ENCODE measurements around the gene NEK3.
"Not testable (repeated sequence)": the region's sequence is repeated elsewhere in the genome, so short reads cannot be mapped to it uniquely, and the experiment has no call there.

The NEK3 gene

GRCh38 chr13:52109116-52109670, 50.2 kb downstream of the NEK3 start:
- Histone ChIP-seq H3K4me3 (no peak overlapping the region), H4K20me1 (no peaks in the 10 kb centered on the region), H3K4me1 (no peaks in the 10 kb centered on the region), H3K9me3 (replicated peaks in 1 of 11) (no peaks in the 10 kb centered on the region), H3K27ac (no peak overlapping the region), H3K36me3 (no peaks in the 10 kb centered on the region), H3K4me2 (no peak overlapping the region), H3K9ac (no peak overlapping the region), H3K27me3 (no peaks in the 10 kb centered on the region)
- TF ChIP-seq Cebpa-rat (IDR thresholded peaks at IDR 0.05) = no peak

GRCh38 chr13:52105841-52106240, 53.6 kb downstream of the NEK3 start:
- Histone ChIP-seq H3K4me1 (no peaks in the 10 kb centered on the region), H3K4me3 (no peak overlapping the region), H3K27ac (no peak overlapping the region), H3K4me2 (no peak overlapping the region), H3K27me3 (no peaks in the 10 kb centered on the region), H3K36me3 (no peaks in the 10 kb centered on the region), H3K9ac (no peak overlapping the region), H4K20me1 (no peaks in the 10 kb centered on the region), H3K9me3 (replicated peaks in 1 of 11) (no peaks in the 10 kb centered on the region)
- TF ChIP-seq Cebpa-rat (IDR thresholded peaks at IDR 0.05) = no peak

DNA sequence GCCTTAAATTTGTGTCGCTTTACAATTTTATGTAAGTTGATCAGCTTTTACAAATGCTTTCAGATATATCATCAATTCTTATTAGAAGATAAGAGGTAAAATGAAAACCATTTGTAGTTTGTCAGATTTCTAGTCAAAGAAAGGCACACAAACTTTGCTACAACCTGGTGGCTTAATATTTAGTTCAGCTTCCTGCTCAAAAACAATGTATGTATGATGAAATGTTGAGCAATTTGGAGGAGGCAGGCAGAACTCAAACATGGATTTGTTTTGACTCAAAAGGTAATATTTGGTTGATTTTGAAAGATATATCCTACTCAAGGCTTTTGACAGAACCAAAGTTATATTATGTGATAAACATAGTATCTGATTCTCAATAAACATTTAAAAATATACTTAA, 54.8 kb downstream of the NEK3 start:
- Histone ChIP-seq H3K4me1 (no peaks in the 10 kb centered on the region), H3K4me3 (no peak overlapping the region), H3K9me3 (replicated peaks in 1 of 11) (no peaks in the 10 kb centered on the region), H3K27ac (no peak overlapping the region), H3K4me2 (no peak overlapping the region), H3K9ac (no peak overlapping the region), H4K20me1 (no peaks in the 10 kb centered on the region), H3K36me3 (no peaks in the 10 kb centered on the region), H3K27me3 (no peaks in the 10 kb centered on the region)
- no peak for TF ChIP-seq Cebpa-rat (IDR thresholded peaks at IDR 0.05)

GRCh38 chr13:52103386-52103785, 56.0 kb downstream of the NEK3 start:
- H3K36me3 ChIP-seq = no peaks in the 10 kb centered on the region
- H4K20me1 ChIP-seq = no peaks in the 10 kb centered on the region
- H3K9me3 ChIP-seq (replicated peaks in 1 of 11) = no peaks in the 10 kb centered on the region
- H3K4me1 ChIP-seq = no peaks in the 10 kb centered on the region
- H3K27me3 ChIP-seq = no peaks in the 10 kb centered on the region
- no peak for TF ChIP-seq Cebpa-rat (IDR thresholded peaks at IDR 0.05)
- H3K4me3 ChIP-seq = no peak overlapping the region
- H3K4me2 ChIP-seq = no peak overlapping the region
- H3K27ac ChIP-seq = no peak overlapping the region
- H3K9ac ChIP-seq = no peak overlapping the region

DNA sequence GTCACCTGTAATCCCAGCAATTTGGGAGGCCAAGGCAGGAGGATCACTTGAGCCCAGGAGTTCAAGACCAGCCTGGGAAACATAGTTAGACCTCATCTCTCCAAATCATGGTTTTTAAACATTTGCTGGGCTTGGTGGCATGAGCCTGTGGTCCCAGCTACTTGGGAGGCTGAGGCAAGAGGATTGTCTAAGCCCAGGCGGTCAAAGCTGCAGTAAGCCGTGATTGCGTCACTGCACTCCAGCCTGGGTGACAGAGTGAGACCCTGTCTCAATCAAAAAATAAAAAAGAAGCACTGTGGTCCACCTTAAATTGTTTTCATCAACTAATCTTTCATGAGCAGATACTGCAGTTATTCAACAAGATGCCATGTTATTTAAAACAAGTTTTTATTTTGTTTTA, 57.0 kb downstream of the NEK3 start:
- H3K9me3 ChIP-seq (replicated peaks in 1 of 11); H3K27me3 ChIP-seq; H4K20me1 ChIP-seq; H3K27ac ChIP-seq; H3K4me1 ChIP-seq; H3K36me3 ChIP-seq; H3K4me2 ChIP-seq; H3K4me3 ChIP-seq; H3K9ac ChIP-seq: not testable (repeated sequence)
- peak in 5 of 11 experiments; percentile 17 to 63 (median 21); a peak in 3 of 22 replicates for TF ChIP-seq Cebpa-rat (IDR thresholded peaks at IDR 0.05)

- no peaks in the 10 kb centered on the region for H3K27me3 ChIP-seq
- no peak overlapping the region for H3K27ac ChIP-seq
- H3K4me1 ChIP-seq = no peaks in the 10 kb centered on the region
- no peak overlapping the region for H3K9ac ChIP-seq
- no peaks in the 10 kb centered on the region for H4K20me1 ChIP-seq
- no peak overlapping the region for H3K4me2 ChIP-seq
- no peak for TF ChIP-seq Cebpa-rat (IDR thresholded peaks at IDR 0.05)
- H3K4me3 ChIP-seq = no peak overlapping the region
- no peaks in the 10 kb centered on the region; a peak in 1 of 22 replicates for H3K9me3 ChIP-seq (replicated peaks in 1 of 11)
- no peaks in the 10 kb centered on the region for H3K36me3 ChIP-seq
Observed at GRCh38 chr13:52097197-52097596, 62.2 kb downstream of the NEK3 start.

GRCh38 chr13:52096748-52097147, 62.6 kb downstream of the NEK3 start:
- H3K4me1 ChIP-seq = no peaks in the 10 kb centered on the region

DNA sequence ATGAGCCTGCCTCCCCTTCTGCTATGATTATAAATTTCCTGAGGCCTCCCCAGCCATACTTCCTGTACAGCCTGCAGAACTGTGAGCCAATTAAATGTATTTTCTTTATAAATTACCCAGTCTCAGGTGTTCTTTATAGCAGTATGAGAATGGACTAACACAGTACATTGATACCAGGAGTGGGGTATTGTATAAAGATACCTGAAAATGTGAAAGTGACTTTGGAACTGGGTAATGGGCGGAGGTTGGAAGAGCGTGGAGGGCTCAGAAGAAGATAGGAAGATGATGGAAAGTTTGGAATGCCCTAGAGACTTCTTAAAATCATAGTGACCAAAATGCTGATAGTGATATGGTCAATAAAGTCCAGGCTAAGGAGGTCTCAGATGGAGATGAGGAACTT, 63.3 kb downstream of the NEK3 start:
- TF ChIP-seq Cebpa-rat (IDR thresholded peaks at IDR 0.05) = no peak
- H3K27me3 ChIP-seq = no peaks in the 10 kb centered on the region
- H3K9ac ChIP-seq = no peak overlapping the region
- no peak overlapping the region for H3K4me2 ChIP-seq
- H3K4me3 ChIP-seq = no peak overlapping the region
- no peaks in the 10 kb centered on the region for H4K20me1 ChIP-seq
- no peaks in the 10 kb centered on the region; a peak in 1 of 22 replicates for H3K9me3 ChIP-seq (replicated peaks in 1 of 11)
- H3K36me3 ChIP-seq = no peaks in the 10 kb centered on the region
- no peaks in the 10 kb centered on the region for H3K4me1 ChIP-seq
- H3K27ac ChIP-seq = no peak overlapping the region

More at GRCh38 chr13:52096748-52097147, 62.6 kb downstream of the NEK3 start:
- H3K27ac ChIP-seq = no peak overlapping the region
- H3K9me3 ChIP-seq (replicated peaks in 1 of 11) = no peaks in the 10 kb centered on the region; a peak in 1 of 22 replicates
- H3K27me3 ChIP-seq = no peaks in the 10 kb centered on the region
- TF ChIP-seq Cebpa-rat (IDR thresholded peaks at IDR 0.05) = no peak
- no peaks in the 10 kb centered on the region for H3K36me3 ChIP-seq
- no peaks in the 10 kb centered on the region for H4K20me1 ChIP-seq
- H3K9ac ChIP-seq = no peak overlapping the region
- no peak overlapping the region for H3K4me2 ChIP-seq
- H3K4me3 ChIP-seq = no peak overlapping the region

GRCh38 chr13:52092087-52092486, 67.3 kb downstream of the NEK3 start:
- Histone ChIP-seq H3K9me3 (replicated peaks in 1 of 11) (no peaks in the 10 kb centered on the region; a peak in 1 of 22 replicates), H4K20me1 (no peaks in the 10 kb centered on the region), H3K27ac (no peak overlapping the region), H3K9ac (no peak overlapping the region), H3K27me3 (no peaks in the 10 kb centered on the region), H3K4me1 (no peaks in the 10 kb centered on the region), H3K4me3 (no peak overlapping the region), H3K36me3 (no peaks in the 10 kb centered on the region), H3K4me2 (no peak overlapping the region)
- TF ChIP-seq Cebpa-rat (IDR thresholded peaks at IDR 0.05) = no peak

DNA sequence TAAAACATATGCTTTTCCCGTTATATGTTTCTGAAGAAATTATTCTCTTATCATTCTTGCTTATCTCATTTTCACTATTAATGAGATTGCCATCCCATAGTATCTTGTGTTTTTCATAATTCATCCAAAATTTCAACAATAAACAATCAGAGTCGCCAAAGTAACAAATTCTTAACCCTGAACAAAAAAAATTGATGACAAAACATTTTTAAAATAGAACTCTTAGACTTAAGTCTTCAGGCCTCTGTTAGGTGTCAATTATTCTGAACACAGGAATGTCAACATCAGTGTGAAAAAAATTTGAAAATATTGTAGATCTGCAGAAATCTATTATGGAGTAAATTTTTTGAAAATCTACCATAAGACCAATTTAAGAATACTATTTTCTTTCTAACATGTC, 67.9 kb downstream of the NEK3 start:
- Histone ChIP-seq H3K4me1 (no peaks in the 10 kb centered on the region), H4K20me1 (no peaks in the 10 kb centered on the region), H3K4me2 (no peak overlapping the region), H3K4me3 (no peak overlapping the region), H3K9me3 (replicated peaks in 1 of 11) (no peaks in the 10 kb centered on the region), H3K27me3 (no peaks in the 10 kb centered on the region), H3K27ac (no peak overlapping the region), H3K9ac (no peak overlapping the region), H3K36me3 (no peaks in the 10 kb centered on the region)
- TF ChIP-seq Cebpa-rat (IDR thresholded peaks at IDR 0.05) = no peak

Measured in BLaER1 treated with 17β-estradiol and CSF1 and Interleukin-3, amounts not matched to agents 10 nM and 100 nM (cell line).